Hepatocyte (in vitro differentiated cells): Measurements from ENCODE around the gene B4GALT3. TPM values are rescaled to one million over a fixed set of nuclear protein-coding genes. Genes with fewer than 3 reads are reported as not detected.

ENCODE experiments used
- DNase-seq: peaks from one replicate; pipeline ENCODE4 v3.0.0-alpha.2; 2016; ENCODE audit warnings: low spot score
- H2AFZ ChIP-seq: fragments of 200-600 bp; sonication (generic); 2 replicates; pipeline ENCODE4 v1.6.0; 2016; ENCODE audit warnings: antibody characterized with exemption, mild to moderate bottlenecking
- H3K27ac ChIP-seq: fragments of 200-600 bp; sonication (generic); 2 replicates; pipeline ENCODE4 v1.5.1; 2016; ENCODE audit warnings: mild to moderate bottlenecking
- H3K27me3 ChIP-seq: fragments of 200-600 bp; sonication (generic); 2 replicates; pipeline ENCODE4 v1.6.1; 2016
- H3K36me3 ChIP-seq: fragments of 200-600 bp; sonication (generic); replicated peaks from 2 replicates; pipeline ENCODE4 v1.5.1; 2016; ENCODE audit warnings: low read depth; ENCODE audit not compliant: insufficient read depth
- H3K4me1 ChIP-seq: fragments of 200-600 bp; sonication (generic); 2 replicates; pipeline ENCODE4 v1.5.1; 2016; ENCODE audit warnings: mild to moderate bottlenecking, moderate library complexity; ENCODE audit not compliant: insufficient read depth
- H3K4me2 ChIP-seq: fragments of 200-600 bp; sonication (generic); 2 replicates; pipeline ENCODE4 v1.6.0; 2016
- H3K4me3 ChIP-seq: fragments of 200-600 bp; sonication (generic); 2 replicates; pipeline ENCODE4 v1.5.1; 2016; ENCODE audit warnings: mild to moderate bottlenecking
- H3K79me2 ChIP-seq: fragments of 200-600 bp; sonication (generic); 2 replicates; pipeline ENCODE4 v1.6.0; 2017; ENCODE audit warnings: mild to moderate bottlenecking
- H3K9me2 ChIP-seq: fragments of 200-600 bp; sonication (generic); replicated peaks from 2 replicates; pipeline ENCODE4 v1.6.0; 2017; ENCODE audit warnings: mild to moderate bottlenecking; ENCODE audit not compliant: insufficient read depth
- H3K9me3 ChIP-seq: fragments of 200-600 bp; sonication (generic); 2 replicates; pipeline ENCODE4 v1.5.1; 2016; ENCODE audit warnings: low read depth, mild to moderate bottlenecking
- H4K20me1 ChIP-seq: fragments of 200-600 bp; sonication (generic); 2 replicates; pipeline ENCODE4 v1.6.0; 2016; ENCODE audit warnings: mild to moderate bottlenecking; ENCODE audit not compliant: insufficient read depth, poor library complexity, severe bottlenecking
- EZH2 ChIP-seq: fragments of 200-600 bp; sonication (generic); IDR thresholded peaks from 2 replicates; pipeline ENCODE4 v1.6.1; 2016; ENCODE audit warnings: antibody characterized with exemption, mild to moderate bottlenecking, borderline replicate concordance
- EZH2phosphoT487 ChIP-seq: fragments of 200-600 bp; sonication (generic); IDR thresholded peaks from one replicate; pipeline ENCODE4 v1.6.1; 2018; ENCODE audit warnings: antibody characterized with exemption, mild to moderate bottlenecking, low read depth, moderate library complexity; ENCODE audit not compliant: unreplicated experiment, severe bottlenecking
- WGBS: methylation state at CpG from one replicate; pipeline ENCODE4 v1.1.6; 2016; ENCODE audit warnings: low lambda C conversion rate; ENCODE audit errors: missing lambda C conversion rate; 5-methylcytosine and 5-hydroxymethylcytosine counted together
- polyA plus RNA-seq: library from polyadenylated mRNA; unstranded; fragments of >200 nt; fragmentation: Nextera tagmentation; extraction: Ambion mirVana; gene quantifications from 2 replicates; pipeline ENCODE4 v1.2.1, GENCODE V29; 2016
- total RNA-seq: library from RNA; depleted of rRNA; stranded (reverse); fragments of >200 nt; gene quantifications from 2 replicates; pipeline ENCODE4 v1.2.3, GENCODE V29; 2014
- TF ChIP-seq, protein P1 (sequence below): fragments of 200-600 bp; sonication (generic); IDR thresholded peaks from 2 replicates; pipeline ENCODE4 v1.5.1; 2016; ENCODE audit warnings: antibody characterized with exemption, mild to moderate bottlenecking; ENCODE audit not compliant: poor library complexity

The B4GALT3 gene
- total and polyA plus RNA-seq, 2 experiments from 2014 or later: 32.2 to 56.9 TPM

DNA sequence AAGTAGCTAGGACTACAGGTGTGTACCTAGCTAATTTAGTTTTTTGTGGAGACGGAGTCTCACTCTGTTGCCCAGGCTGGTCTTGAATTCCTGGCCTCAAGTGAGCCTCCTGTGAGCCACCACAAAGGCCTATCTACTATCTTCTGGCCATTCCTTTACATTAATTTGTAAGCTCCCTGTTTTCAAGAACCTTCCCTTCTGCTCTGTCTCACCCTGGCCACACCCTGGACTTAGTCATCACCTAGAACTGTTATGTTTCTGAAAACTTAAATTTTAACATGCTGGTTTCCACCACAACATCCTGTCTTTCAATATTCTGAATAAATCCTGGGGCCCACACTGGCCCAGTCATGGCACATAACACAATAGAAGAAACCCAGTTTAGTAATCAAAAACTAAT lies 4.9 kb upstream of the B4GALT3 start:
- no peak for DNase-seq
- H3K36me3 ChIP-seq: no peaks in the 10 kb centered on the region
- no peak overlapping the region for H3K4me3 ChIP-seq
- no peaks in the 10 kb centered on the region for H4K20me1 ChIP-seq
- TF ChIP-seq EZH2 (no peak), EZH2phosphoT487 (no peak)
- TF ChIP-seq, protein P1, sequence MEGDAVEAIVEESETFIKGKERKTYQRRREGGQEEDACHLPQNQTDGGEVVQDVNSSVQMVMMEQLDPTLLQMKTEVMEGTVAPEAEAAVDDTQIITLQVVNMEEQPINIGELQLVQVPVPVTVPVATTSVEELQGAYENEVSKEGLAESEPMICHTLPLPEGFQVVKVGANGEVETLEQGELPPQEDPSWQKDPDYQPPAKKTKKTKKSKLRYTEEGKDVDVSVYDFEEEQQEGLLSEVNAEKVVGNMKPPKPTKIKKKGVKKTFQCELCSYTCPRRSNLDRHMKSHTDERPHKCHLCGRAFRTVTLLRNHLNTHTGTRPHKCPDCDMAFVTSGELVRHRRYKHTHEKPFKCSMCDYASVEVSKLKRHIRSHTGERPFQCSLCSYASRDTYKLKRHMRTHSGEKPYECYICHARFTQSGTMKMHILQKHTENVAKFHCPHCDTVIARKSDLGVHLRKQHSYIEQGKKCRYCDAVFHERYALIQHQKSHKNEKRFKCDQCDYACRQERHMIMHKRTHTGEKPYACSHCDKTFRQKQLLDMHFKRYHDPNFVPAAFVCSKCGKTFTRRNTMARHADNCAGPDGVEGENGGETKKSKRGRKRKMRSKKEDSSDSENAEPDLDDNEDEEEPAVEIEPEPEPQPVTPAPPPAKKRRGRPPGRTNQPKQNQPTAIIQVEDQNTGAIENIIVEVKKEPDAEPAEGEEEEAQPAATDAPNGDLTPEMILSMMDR: no peak
- H3K4me2 ChIP-seq: no peak overlapping the region
- no peak overlapping the region for H2AFZ ChIP-seq
- no peaks in the 10 kb centered on the region for H3K4me1 ChIP-seq
- H3K79me2 ChIP-seq: no peaks in the 10 kb centered on the region
- 91% methylated on average over 1 of the region's 1 CpG for WGBS
- H3K9me2 ChIP-seq: no peaks in the 10 kb centered on the region
- no peaks in the 10 kb centered on the region for H3K27me3 ChIP-seq
- H3K27ac ChIP-seq: no peak overlapping the region
- no peaks in the 10 kb centered on the region for H3K9me3 ChIP-seq

DNA sequence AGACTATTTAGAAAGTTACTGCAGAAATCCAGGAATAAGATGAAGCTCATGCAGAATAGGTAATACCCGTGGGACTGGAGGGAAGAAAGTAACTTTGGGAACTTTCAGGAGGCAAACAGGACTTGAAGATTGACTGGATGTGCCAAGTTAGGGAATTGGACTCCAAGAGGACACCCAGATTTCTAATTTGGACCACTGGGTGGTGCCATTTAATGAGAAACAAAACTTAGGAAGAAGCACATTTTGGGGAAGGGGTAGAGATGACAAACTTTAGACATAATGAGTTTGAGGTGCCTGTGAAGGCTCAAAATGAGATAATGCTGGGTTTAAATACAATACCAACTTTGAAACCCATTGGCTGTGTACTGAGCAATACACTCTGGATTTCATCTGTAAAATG lies 3.3 kb upstream of the B4GALT3 start:
- 69% methylated on average over 1 of the region's 1 CpG for WGBS
- no peak for DNase-seq
- H2AFZ ChIP-seq: no peak overlapping the region

DNA sequence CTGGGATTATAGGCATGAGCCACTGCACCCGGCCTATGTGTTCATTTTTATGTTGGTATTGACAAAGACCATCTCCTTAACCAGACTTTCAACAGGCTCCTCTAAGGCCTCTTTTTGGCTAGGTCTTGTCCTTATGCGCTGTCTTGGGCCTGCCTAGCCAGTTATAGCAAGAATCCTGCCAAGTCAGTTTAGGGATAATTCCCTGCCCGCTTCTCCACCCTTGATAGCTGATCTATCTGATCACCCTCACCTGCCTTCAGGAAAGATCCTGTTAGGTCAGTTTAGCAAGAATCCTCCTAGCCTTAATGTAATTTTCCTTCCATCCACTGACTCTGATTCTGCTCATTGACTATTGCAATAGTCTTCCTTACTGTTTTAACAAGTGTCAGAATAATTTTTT lies 2.4 kb upstream of the B4GALT3 start:
- WGBS: 92% methylated on average over 3 of the region's 3 CpGs
- no peak overlapping the region for H3K4me3 ChIP-seq

More for the DNA sequence above, 3.3 kb upstream of the B4GALT3 start:
- Histone ChIP-seq H3K27ac (no peak overlapping the region), H3K4me3 (no peak overlapping the region), H3K27me3 (no peaks in the 10 kb centered on the region), H3K4me1 (peaks cover 8% of the 10 kb centered on the region), H3K9me2 (no peaks in the 10 kb centered on the region), H3K9me3 (no peaks in the 10 kb centered on the region), H3K36me3 (no peaks in the 10 kb centered on the region), H3K4me2 (no peak overlapping the region), H4K20me1 (no peaks in the 10 kb centered on the region), H3K79me2 (peaks cover 15% of the 10 kb centered on the region)
- TF ChIP-seq, protein P1: peak; percentile 24
- no peak for TF ChIP-seq EZH2phosphoT487

More for the DNA sequence above, 2.4 kb upstream of the B4GALT3 start:
- Histone ChIP-seq H3K4me1 (peaks cover 8% of the 10 kb centered on the region), H3K79me2 (peaks cover 17% of the 10 kb centered on the region), H3K27ac (no peak overlapping the region), H3K27me3 (no peaks in the 10 kb centered on the region), H3K9me2 (no peaks in the 10 kb centered on the region), H3K9me3 (no peaks in the 10 kb centered on the region), H3K4me2 (no peak overlapping the region), H2AFZ (no peak overlapping the region), H4K20me1 (no peaks in the 10 kb centered on the region), H3K36me3 (no peaks in the 10 kb centered on the region)
- DNase-seq: no peak
- TF ChIP-seq, protein P1: no peak
- no peak for TF ChIP-seq EZH2phosphoT487
- TF ChIP-seq EZH2: no peak
